ENCODE measurements around the gene OAS3. TPM values are rescaled to one million over a fixed set of nuclear protein-coding genes. Genes with fewer than 3 reads are reported as not detected.
A peak's percentile ranks its signal among the peaks of the same experiment; 100 is the strongest.
"Not testable (repeated sequence)": the region's sequence is repeated elsewhere in the genome, so short reads cannot be mapped to it uniquely, and the experiment has no call there.

OAS3 gene
- 10 to 100 TPM in 1 of 4 donors, 1 to 10 TPM in 3; 8.6 to 11.6 (median 9.5) TPM for polyA plus RNA-seq (ENCODE audit: insufficient read length in 4 of 4)

GRCh38 chr12:112937741-112938719 lies at the start of gene OAS3:
Gene OAS3 (plus strand): TSS chr12:112938474. CDS start chr12:112938531, 57 bp downstream.
- DNase-seq (ENCODE audit: low read depth in 4 of 4, low spot score in 3 of 4) = peak; percentile 51 to 60 (median 57)

DNA sequence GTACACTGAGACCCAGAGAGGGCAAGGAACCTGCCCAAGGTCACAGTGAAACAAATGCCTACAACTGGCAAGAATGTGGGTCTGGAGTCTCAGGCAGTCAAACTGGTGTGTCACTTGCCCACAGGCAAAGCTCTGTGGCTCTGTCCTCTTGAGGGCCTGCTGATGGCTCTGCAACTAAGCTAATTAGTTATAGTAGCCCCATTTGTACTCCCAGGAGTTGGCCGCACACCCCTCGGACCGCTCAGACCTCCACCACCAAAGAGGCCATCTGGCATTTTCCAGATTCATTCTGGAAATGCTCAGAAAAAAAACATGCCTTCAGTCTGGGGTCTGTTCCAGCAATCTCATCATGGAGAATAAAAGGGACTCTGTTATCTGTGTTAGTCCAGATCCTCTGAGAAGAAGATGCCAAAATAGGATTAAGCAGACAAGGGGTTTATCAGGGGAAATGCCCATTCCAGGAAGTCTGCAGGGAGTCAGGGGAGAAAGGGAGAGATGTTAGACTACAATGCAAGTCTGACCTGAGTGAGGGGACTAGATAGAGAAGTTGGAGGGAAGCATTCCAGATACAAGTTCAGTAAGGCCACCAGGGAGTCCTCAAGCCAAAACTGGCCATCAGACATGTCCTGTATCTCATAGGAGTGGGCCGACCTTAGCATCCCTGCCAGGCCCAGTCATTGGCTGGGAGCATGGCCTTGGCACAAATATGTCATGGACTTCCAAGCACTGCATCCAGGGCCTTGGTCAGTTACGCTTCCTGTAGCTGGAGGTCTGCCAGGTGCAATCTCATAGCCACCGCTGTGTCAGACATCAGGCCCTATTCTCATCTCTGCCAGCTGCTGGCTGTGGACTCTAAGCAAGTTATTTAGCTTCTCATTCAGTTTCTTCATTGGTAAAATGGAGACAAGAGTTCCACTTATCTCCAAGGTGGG lies 46.9 kb upstream of the OAS3 start:
- no peak for DNase-seq (ENCODE audit: low read depth in 4 of 4, low spot score in 3 of 4)

DNA sequence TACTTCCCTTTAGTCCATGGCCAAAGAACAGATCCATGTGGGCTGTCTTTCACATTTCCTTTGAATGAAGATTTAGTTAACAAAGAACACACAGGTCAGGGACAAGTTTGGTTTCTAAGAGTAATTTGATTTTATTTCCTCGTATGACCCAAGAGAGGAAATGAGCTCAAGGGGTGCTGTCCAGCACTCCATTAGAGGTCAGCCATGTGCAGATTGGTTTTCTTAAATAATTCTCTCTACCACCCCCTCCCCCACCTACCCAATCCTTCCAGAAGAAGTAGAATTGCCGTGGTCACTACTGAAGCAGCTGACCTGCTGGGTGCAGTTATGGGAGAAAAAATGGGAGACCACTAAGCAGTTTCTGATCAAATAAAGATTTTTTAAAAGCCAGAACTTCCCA lies 45.4 kb upstream of the OAS3 start:
- no peak for DNase-seq (ENCODE audit: low read depth in 4 of 4, low spot score in 3 of 4)

GRCh38 chr12:112894128-112894527 lies 44.1 kb upstream of the OAS3 start:
- DNase-seq (ENCODE audit: low read depth in 4 of 4, low spot score in 3 of 4) = no peak

DNA sequence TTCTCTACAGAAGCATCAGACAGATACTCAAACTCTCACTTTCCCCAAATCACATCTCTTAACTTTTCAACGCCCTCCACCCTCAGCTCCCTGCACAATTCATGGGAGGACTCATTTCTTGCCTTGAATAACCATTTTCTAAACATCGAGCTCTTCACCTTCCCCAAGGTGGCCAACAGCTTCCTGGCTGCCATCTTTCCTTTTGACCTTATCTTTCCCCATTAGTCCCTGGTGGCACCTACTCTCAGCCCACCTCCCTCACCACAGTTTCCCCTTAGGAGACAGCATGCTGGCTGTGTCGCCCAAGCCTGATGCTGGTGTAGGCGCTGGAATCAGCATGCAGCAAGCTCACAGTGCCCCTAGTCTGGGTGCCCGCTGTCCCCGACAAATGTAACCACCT lies 39.9 kb upstream of the OAS3 start:
- DNase-seq (ENCODE audit: low read depth in 4 of 4, low spot score in 3 of 4) = no peak

DNA sequence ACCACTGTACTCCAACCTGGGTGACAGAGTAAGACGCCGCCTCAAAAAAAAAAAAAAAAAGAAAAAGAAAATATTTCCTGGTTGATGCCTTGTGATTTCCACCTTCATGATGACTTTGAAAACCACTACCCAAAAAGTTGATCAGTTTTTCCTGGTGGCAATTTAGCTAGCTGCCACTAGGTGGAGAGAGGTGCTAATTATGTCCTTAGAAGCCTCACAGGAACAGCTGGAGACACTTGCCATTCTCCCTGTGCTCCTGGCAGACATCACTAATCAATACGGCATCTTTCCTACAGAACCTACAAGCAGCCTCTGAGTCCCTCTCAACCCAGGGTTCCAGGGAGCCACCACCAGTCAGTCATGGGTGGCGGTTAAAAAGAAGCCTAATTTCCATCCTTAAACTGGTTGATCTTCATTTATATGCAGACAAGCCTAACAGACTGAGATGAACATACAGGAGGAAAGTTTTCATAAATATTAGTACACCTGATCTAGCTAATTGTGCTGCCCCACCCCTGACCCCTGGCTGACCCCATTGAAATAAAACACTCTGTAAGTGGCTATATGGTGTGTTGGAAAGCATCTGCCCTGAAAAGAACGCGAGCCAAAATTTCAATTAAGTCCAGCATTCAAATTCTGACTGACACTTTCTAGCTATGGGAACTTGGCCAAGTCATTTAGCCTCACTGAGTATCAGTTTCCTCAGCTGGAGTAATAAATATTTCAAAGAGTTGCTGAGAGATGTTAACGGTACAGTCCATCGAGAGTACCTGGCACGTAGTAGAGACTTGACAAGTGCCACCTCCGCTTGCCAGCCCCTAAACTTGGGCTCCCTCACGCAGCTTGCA lies 37.8 kb upstream of the OAS3 start:
- DNase-seq (ENCODE audit: low read depth in 4 of 4, low spot score in 3 of 4) = no peak

DNA sequence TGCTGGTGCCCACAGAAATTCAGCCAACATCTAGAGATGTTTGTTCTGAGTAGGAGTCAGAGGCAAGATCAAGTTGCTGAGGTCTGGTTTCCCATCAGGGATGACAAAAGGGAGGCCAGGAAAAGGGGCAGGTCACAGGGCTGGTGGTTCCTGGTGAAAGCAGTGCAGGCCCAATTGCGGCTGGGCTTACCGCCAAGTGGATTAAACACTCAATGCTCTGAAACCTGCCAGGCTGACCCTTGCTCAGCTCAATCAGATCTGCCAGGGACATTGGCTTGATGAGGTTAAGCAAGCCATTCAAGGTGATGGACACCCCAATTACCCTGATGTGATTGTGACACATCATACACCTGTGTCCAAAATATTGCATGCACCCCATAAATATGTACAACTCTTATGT lies 37.0 kb upstream of the OAS3 start:
- no peak for DNase-seq (ENCODE audit: low read depth in 4 of 4, low spot score in 3 of 4)

DNA sequence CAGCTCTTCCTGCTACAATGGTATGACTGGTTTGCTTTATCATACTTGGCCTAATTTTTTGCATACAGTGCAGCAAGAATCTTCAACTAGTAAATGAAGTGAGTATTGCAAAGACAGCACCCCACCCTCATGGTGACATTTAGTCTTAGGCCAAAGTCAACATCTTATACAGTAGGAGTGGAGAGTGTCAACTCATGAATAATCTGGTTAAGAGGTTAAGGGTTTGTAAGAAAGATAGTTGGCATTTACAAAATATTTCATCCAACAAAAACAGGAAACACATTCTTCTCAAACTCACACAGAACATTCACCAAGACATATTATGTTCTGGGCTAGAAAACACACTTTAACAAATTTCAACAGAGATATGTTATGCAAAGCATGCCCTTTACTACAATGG lies 33.7 kb upstream of the OAS3 start:
- DNase-seq (ENCODE audit: low read depth in 4 of 4, low spot score in 3 of 4) = no peak

DNA sequence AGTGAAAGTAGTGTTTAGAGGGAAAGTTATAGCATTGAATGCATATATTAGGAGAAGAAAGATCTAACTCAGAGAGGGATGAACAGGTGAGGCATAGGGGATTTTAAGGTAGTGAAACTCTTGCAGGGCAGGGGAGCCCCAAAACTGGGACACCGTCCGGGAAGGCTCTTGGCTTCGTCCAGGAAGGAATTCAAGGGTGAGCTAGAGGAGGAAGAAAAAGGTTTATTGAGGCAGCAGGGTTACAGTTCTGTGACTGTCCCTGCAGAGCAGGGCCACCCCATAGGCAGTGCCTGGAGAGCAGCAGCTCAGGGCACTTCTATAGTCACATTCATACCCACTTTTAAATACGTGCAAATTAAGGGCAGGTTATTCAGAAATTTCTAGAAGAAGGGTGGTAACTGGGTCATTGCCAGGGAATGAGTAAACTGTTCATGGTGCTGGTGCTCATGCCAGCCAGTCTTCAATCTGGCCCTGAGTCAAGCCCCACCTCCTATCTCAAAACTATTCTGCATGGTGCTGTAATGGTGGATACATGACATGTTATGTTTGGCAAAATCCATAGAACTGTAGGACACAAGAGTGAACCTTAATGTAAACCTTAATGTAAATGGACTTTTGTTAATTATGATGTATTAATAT lies 32.7 kb upstream of the OAS3 start:
- DNase-seq (ENCODE audit: low read depth in 4 of 4, low spot score in 3 of 4) = no peak

GRCh38 chr12:112906712-112907414 lies 31.4 kb upstream of the OAS3 start, which contains the start of gene OAS1:
Gene OAS1 (plus strand): TSS chr12:112906962. CDS start chr12:112907040, 78 bp downstream.
- peak in 3 of 4 donors; percentile 41 to 57 (median 53) for DNase-seq (ENCODE audit: low read depth in 4 of 4, low spot score in 3 of 4)

DNA sequence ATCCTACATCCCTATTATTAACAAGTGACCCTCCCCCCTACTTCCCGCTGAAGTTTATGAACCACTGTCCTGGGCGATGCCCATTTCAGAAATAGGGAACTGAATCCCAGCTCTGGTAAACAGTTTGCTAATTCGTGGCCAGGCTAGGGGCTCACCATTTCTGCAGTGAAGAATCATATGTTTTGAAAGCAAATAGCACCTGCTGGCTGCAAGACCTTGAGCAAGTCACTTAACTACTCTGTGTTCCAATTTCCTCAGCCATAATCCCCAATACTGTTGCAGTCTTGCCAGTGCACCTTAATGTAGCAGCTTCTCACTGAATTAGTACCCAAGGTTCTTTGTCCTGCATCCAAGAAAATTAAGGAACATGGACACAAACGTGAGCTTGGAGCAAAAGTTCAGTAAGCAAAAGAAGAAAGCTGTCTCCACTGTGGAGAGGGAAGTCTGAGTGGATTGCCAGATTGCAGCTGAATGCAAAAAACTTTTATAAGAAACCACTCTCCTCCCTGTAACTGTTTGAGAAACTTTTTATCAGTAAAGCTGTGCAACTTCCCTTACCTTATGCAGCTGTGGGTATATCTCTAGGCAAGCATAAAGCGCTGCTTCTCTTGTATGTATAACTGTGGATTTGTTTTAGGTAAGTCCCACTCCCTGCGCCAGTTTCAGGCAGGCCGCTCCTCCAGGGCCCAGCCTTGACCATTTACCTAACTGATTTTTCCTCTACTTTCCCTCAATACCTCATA lies 30.7 kb upstream of the OAS3 start:
- no peak for DNase-seq (ENCODE audit: low read depth in 4 of 4, low spot score in 3 of 4)

- DNase-seq (ENCODE audit: low read depth in 4 of 4, low spot score in 3 of 4) = no peak
Measured at GRCh38 chr12:112908548-112908947, 29.7 kb upstream of the OAS3 start.

GRCh38 chr12:112909693-112910092 lies 28.6 kb upstream of the OAS3 start:
- no peak for DNase-seq (ENCODE audit: low read depth in 4 of 4, low spot score in 3 of 4)

GRCh38 chr12:112913038-112913688 lies 25.1 kb upstream of the OAS3 start:
- no peak for DNase-seq (ENCODE audit: low read depth in 4 of 4, low spot score in 3 of 4)

DNA sequence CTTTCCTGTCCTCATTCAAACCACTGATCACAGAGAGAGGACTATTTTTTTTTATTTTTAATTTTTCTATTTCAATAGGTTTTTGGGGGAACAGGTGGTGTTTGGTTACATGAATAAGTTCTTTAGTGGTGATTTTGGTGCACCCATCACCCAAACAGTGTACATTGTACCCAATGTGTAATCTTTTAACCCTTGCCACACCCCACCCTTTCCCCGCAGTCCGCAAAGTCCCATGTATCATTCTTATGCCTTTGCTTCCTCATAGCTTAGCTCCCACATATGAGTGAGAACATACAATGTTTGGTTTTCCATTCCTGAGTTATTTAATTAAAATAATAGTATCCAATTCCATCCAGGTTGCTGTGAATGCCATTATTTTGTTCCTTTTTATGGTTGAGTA lies 24.4 kb upstream of the OAS3 start:
- DNase-seq (ENCODE audit: low read depth in 4 of 4, low spot score in 3 of 4) = not testable (repeated sequence)

- no peak for DNase-seq (ENCODE audit: low read depth in 4 of 4, low spot score in 3 of 4)
Measured at GRCh38 chr12:112916270-112916669, 22.0 kb upstream of the OAS3 start.

- DNase-seq (ENCODE audit: low read depth in 4 of 4, low spot score in 3 of 4) = no peak
Measured at GRCh38 chr12:112919121-112919520, 19.2 kb upstream of the OAS3 start.

GRCh38 chr12:112924986-112925385 lies 13.3 kb upstream of the OAS3 start:
- DNase-seq (ENCODE audit: low read depth in 4 of 4, low spot score in 3 of 4) = peak in 1 of 4 donors; percentile 50

Measured in left renal pelvis (tissue), 4 donors.